Measurements from ENCODE around the gene CFAP69.
"Not testable (repeated sequence)": the region's sequence is repeated elsewhere in the genome, so short reads cannot be mapped to it uniquely, and the experiment has no call there.

CFAP69 gene

GRCh38 chr7:90276033-90276728 is 31.2 kb downstream of the CFAP69 start:
- no peak for DNase-seq

DNA sequence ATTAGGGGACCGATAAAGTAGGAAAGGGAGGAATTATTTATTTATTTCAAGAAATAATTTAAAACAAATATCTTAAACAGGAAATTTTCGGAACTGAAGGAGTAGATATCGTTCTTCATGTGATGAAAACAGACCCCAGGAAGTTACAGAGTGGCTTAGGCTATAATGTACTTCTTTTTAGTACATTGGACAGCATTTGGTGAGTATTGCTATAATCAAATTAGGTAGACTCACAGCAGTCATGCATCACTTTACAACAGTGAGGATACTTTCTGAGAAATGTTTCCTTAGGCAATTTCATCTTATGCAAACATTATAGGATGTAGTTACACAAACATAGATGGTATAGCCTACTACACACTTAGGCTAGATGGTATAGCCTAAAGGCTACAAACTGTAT is 43.2 kb downstream of the CFAP69 start:
- no peak for DNase-seq

DNA sequence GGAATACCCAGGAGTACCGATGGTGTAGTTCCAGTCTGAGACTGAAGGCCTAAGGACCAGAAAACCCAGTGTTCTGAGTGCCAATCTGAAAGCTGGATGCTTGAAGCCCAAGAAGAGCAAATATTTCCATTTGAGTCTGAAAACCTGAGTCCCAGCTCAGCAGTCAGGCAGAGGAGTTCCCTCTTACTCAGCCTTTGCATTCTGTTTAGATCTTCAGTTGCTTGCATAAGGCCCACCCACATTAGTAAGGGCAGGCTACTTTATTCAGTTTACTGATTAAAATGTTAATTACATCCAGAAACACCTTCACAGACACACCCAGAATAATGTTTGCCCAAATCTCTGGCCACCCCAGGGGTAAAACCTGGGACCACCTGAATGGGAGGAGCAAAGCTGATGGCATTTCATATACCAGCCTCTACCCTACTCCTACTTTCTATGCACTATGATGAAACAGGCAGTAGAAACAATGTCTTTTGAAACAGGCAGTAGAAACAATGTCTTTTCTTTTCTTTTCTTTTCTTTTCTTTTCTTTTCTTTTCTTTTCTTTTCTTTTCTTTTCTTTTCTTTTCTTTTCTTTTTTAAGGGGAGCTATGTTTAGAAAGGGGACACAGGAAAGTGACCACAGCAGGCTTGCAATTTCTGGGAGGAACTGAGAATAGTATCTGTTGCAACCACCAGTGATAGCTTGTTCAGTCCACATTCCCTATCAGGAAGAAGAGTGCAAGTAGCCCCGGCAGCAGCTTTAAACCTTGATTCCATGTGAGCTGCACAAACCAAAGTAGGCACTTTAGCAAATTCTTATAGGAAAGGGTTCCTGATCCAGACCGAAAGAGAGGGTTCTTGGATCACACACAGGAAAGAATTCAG is 45.5 kb downstream of the CFAP69 start:
- no peak for DNase-seq

GRCh38 chr7:90298145-90299038 is 53.4 kb downstream of the CFAP69 start:
- DNase-seq, result no peak

DNA sequence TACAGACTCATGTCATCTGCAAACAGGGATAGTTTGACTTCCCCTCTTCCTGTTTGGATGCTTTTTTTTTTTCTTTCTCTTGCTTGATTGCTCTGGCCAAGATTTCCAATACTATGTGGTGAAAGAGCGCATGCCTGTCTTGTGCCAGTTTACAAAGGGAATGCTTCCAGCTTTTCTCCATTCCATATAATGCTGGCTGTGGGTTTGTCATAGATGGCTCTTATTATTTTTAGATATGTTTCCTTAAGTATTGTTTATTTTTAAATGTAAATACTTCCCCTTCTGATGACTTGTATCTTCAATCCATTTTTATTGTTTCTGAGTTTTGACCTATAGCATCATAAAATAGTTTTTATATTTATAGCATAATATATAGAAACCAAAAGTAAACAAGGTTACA is 58.3 kb downstream of the CFAP69 start:
- DNase-seq, result no peak

- DNase-seq, result no peak
Observed at GRCh38 chr7:90309872-90310271, 64.9 kb downstream of the CFAP69 start.

- no peak for DNase-seq
Observed at GRCh38 chr7:90311175-90311574, 66.2 kb downstream of the CFAP69 start.

- no peak for DNase-seq
Observed at GRCh38 chr7:90312745-90313144, 67.8 kb downstream of the CFAP69 start.

- DNase-seq, result no peak
Observed at GRCh38 chr7:90313907-90314306, 68.9 kb downstream of the CFAP69 start.

DNA sequence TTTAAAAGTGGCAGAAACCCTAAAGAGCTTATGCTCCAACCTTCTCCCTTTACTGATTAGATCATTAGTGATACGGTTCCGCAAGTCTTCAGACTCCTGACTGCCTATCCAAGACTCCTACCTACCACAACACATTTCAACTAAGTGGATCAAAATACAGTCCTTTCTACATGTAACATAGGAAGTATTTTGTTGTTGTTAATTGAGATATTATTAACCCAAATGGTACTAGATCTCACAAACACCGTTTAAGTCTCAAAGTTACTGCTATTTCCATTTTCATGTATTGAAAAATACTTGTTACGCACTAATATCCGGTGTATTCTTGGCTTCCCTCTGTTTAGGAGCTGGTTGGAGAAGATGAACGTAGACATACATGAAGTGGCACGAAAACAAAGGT is 75.0 kb downstream of the CFAP69 start:
- DNase-seq, result no peak

DNA sequence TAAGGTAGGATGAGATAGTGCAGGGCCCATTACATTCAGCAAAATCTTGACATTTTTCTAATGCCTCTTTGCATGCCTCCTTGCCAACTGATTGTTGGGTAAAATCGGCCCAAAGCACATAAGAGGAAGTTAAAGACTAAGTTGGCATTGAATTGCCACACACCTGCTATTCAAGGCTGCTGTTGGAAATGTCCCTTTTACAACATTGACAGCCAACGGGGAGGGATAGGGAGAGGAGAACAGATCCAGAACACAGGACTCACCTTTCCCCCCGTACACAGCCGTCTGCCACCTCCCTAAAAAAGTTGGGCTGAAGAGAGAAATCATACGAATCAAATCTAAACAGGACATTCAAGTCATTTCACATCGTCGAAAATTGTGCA is 75.4 kb downstream of the CFAP69 start:
- no peak for DNase-seq

- DNase-seq, result no peak
Observed at GRCh38 chr7:90320801-90321494, 76.0 kb downstream of the CFAP69 start, which contains the start of gene FAM237B. TSS of gene FAM237B (minus strand) at chr7:90321304. CDS start at chr7:90319748, 1,556 bp downstream.

- no peak for DNase-seq
Observed at GRCh38 chr7:90322837-90323236, 77.9 kb downstream of the CFAP69 start.

DNA sequence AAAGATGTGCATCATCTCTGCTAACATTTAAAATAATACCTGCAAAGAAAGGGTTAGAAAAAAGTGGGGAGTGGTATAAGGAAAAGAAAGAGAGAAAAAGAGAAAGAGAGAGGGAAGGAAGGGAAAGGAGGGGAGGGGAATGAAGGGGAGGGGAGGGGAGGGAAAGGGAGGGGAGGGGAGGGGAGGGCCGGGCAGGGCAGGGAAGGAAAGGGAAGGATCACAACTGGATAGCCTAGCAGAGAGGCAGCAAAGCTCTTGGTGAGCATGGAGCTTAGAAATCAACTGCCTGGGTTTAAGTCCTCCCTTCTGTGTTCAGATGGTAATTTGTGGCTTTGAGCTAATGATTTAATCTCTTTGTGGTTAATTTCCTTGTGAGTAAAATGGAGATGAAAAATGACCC is 81.5 kb downstream of the CFAP69 start:
- DNase-seq, result no peak

DNA sequence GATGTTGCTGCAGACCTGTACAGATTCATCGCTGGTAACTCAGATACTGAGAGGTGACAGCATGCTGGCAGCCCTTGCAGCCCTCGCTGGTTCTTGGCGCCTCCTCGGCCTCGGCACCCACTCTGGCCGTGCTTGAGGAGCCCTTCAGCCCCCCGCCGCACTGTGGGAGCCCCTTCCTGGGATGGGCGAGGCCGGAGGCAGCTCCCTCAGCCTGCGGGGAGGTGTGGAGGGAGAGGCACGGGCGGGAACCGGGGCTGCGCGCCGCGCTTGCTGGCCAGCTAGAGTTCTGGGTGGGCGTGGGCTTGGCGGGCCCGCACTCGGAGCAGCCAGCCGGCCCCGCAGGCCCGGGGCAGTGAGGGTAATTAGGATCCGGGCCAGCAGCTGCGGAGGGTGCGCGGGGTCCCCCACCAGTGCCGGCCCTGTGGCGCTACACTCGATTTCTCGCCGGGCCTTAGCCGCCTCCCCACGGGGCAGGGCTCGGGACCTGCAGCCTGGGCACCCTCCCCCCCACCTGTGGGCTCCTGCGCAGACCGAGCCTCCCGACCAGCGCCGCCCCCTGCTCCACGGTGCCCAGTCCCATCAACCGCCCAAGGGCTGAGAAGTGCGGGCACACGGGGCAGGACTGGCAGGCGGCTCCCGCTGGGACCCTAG is 89.3 kb downstream of the CFAP69 start:
- DNase-seq, result no peak

DNA sequence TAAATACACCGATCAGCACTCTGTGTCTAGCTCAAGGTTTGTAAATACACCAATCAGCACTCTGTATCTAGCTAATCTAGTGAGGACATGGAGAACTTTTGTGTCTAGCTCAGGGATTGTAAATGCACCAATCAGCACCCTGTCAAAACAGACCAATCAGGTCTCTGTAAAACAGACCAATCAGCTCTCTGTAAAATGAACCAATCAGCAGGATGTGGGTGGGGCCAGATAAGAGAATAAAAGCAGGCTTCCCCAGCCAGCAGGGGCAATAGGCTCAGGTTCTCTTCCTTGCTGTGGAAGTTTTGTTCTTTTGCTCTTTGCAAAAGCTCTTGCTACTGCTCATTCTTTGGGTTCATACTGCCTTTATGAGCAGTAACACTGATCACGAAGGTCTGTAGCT is 90.0 kb downstream of the CFAP69 start:
- not testable (repeated sequence) for DNase-seq

GRCh38 chr7:90337106-90337505 is 92.1 kb downstream of the CFAP69 start:
- DNase-seq, result no peak

DNA sequence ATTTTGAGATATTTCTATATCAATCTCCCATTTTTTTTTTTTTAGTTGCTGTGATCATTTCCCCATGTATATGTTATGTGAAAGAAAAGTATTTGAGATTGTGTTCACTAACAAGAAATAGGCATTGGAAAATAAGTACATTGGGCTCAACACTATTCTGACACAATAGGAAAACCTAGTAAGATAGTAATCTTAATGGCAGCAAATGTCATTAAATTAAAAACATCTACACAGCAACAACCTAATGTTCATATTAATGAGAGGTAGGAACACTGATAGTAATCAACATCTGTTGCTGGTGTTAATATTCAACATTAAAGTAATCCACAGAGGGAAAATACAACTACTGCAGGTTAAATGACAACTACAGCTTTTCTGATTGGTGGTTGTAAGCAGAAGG is 100.0 kb downstream of the CFAP69 start:
- no peak for DNase-seq

DNA sequence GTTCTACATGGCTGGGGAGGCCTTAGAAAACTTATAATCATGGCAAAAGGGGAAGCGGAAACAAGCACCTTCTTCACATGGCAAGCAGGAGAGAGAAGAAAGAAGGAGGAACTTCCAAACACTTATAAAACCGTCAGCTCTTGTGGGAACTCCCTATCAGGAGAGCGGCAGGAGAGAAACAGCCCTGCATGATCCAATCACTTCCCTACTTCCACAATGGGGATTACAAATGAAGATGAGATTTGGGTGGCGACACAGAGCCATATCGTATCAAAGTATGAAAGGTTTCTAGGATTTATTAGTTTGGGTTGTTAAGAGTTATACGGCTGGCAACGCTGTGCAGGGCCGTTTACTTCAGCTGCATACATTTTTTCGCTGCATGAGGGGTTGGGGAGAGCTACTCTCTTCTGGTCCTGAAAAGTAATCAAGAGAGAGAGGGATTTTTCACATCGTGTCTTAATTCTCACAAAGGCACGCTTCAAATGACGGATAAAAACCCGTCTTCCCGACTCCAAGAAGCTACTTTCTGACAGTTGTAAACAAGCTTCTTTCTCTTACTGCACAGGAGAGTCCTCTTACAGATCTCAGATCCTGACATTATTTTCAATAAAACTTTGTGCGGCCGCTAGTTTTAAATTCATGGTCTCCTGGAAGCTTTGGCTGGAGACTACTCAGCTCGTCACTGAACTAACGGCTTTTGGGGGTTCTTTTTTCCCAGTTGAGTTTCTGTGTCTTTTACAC is 100.8 kb downstream of the CFAP69 start:
- DNase-seq, result no peak

DNA sequence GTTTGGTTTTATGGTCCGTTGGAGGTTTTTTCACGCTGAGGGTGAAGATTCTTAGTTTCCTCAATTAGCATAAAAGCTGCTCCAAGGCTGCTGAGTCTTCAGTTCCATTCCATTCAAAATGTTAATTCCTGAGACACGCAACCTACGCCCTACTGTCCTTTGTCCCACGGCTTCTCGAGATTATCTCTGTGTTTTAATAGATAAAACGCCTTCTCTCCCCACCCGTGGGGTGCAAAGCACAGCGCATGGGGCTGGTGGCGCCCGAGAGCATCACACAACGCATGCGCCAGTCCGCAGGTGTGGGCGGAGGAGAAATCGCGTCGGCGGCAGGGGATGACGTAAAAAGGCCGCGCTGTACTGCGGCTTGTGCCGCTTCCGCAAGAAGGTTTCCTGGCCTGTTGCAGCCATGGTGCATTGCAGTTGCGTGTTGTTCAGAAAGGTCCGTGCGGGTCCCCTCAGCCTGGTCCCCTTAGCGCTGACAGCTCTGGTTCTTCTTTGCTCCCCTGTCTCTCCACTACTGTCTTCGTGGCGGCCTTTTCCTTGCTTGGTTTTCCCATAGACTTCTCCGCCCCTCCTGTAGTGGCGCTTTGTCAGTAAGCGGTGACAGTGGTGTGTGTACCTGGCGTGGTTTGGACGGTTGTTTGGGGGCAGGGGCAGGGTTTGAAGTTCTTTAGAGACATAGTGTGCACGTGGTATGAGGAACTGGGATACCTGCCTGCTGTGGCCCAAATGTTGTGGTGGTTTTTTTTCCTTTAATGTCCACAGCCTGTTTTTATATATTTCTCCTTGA is 101.6 kb downstream of the CFAP69 start, which contains the start of gene GTPBP10:
Gene GTPBP10, plus strand, starts transcription at position 381 of the 790 bp plus-strand sequence. Its CDS starts 26 bp downstream, at position 407.
- peak; percentile 86 for DNase-seq
